ENCODE results near the gene CCDC70.

DNA sequence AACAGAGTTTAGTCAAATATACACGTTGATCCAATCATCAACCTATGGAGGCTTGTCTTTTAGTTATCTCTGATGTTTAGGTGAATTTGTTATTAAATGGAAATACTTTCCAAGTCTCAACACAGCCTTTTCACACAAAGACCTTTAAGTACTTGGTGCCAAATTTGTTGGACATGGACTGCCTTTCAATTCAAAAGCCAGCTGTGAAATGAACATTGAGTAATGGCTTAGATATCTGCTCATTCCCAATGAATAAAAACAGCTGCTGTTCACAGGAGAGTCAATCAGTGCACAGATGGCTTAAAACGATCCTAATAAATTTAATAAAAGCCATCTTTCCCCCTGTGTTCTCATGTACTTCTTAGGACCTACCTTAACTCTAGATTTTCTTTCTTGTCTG, 37.9 kb upstream of the CCDC70 start:
- TF ChIP-seq, protein P1, sequence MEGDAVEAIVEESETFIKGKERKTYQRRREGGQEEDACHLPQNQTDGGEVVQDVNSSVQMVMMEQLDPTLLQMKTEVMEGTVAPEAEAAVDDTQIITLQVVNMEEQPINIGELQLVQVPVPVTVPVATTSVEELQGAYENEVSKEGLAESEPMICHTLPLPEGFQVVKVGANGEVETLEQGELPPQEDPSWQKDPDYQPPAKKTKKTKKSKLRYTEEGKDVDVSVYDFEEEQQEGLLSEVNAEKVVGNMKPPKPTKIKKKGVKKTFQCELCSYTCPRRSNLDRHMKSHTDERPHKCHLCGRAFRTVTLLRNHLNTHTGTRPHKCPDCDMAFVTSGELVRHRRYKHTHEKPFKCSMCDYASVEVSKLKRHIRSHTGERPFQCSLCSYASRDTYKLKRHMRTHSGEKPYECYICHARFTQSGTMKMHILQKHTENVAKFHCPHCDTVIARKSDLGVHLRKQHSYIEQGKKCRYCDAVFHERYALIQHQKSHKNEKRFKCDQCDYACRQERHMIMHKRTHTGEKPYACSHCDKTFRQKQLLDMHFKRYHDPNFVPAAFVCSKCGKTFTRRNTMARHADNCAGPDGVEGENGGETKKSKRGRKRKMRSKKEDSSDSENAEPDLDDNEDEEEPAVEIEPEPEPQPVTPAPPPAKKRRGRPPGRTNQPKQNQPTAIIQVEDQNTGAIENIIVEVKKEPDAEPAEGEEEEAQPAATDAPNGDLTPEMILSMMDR (IDR thresholded peaks at IDR 0.05): no peak
- no peak for TF ChIP-seq ZFX (IDR thresholded peaks at IDR 0.05; ENCODE audit: borderline replicate concordance)
